NCI-H226 (cell line): ENCODE results near the gene ARID5B.
"Not testable (repeated sequence)": the region's sequence is repeated elsewhere in the genome, so short reads cannot be mapped to it uniquely, and the experiment has no call there.

Experiments used
- DNase-seq: peaks from one replicate; pipeline ENCODE4 v3.0.0-alpha.2; 2015

The ARID5B gene

GRCh38 chr10:62017491-62017870 lies 116.0 kb downstream of the ARID5B start:
- DNase-seq: no peak

GRCh38 chr10:62018131-62018911 lies 116.8 kb downstream of the ARID5B start:
- DNase-seq: no peak

- no peak for DNase-seq
Observed at GRCh38 chr10:62019013-62019684, 117.7 kb downstream of the ARID5B start.

- no peak for DNase-seq
Observed at GRCh38 chr10:62019685-62020359, 118.3 kb downstream of the ARID5B start.

GRCh38 chr10:62021128-62021665 lies 119.7 kb downstream of the ARID5B start:
- no peak for DNase-seq

GRCh38 chr10:62021978-62022802 lies 120.7 kb downstream of the ARID5B start:
- DNase-seq: no peak

- DNase-seq: no peak
Observed at GRCh38 chr10:62022830-62023229, 121.3 kb downstream of the ARID5B start.

- no peak for DNase-seq
Observed at GRCh38 chr10:62023329-62023728, 121.8 kb downstream of the ARID5B start.

- DNase-seq: no peak
Observed at GRCh38 chr10:62024026-62024701, 122.7 kb downstream of the ARID5B start.

GRCh38 chr10:62025134-62025794 lies 123.8 kb downstream of the ARID5B start:
- DNase-seq: no peak

GRCh38 chr10:62025901-62026879 lies 124.7 kb downstream of the ARID5B start:
- DNase-seq: peak; percentile 64

GRCh38 chr10:62027841-62028501 lies 126.5 kb downstream of the ARID5B start:
- DNase-seq: no peak

GRCh38 chr10:62028502-62028842 lies 127.0 kb downstream of the ARID5B start:
- not testable (repeated sequence) for DNase-seq

- no peak for DNase-seq
Observed at GRCh38 chr10:62029401-62029800, 127.9 kb downstream of the ARID5B start.

- DNase-seq: no peak
Observed at GRCh38 chr10:62031507-62031906, 130.0 kb downstream of the ARID5B start.

GRCh38 chr10:62033125-62033524 lies 131.6 kb downstream of the ARID5B start:
- DNase-seq: no peak

GRCh38 chr10:62034096-62034640 lies 132.7 kb downstream of the ARID5B start:
- DNase-seq: no peak

- no peak for DNase-seq
Observed at GRCh38 chr10:62036186-62037081, 134.9 kb downstream of the ARID5B start.
